Endothelial cell of umbilical vein (primary cell): Measurements from ENCODE around the gene RDX.

Experiments used
- CTCF ChIP-seq, 2 donors: IDR thresholded peaks; 1 replicate in 1 of 2; 2 replicates in 1 of 2; pipeline ENCODE4 v1.5.1; 2011; ENCODE audit warnings: low read length in 2 of 2, mild to moderate bottlenecking in 2 of 2, moderate library complexity in 2 of 2, control low read depth in 1 of 2, inconsistent platforms in 1 of 2, low read depth in 1 of 2; ENCODE audit not compliant: insufficient read depth in 1 of 2; ENCODE audit errors: extremely low read depth in 1 of 2
- EZH2 ChIP-seq: IDR thresholded peaks from 2 replicates; pipeline ENCODE4 v1.6.1; 2012; ENCODE audit warnings: borderline replicate concordance, low read depth, mild to moderate bottlenecking, moderate library complexity, low read length, inconsistent platforms; ENCODE audit not compliant: severe bottlenecking
- POLR2AphosphoS5 ChIP-seq: IDR thresholded peaks from 2 replicates; pipeline ENCODE4 v1.6.1; 2012; ENCODE audit warnings: low read depth, mild to moderate bottlenecking, control low read depth, low read length, moderate library complexity; ENCODE audit not compliant: insufficient read depth

GRCh38 chr11:110308071-110308470 lies 11.7 kb upstream of the RDX start:
- TF ChIP-seq CTCF (IDR thresholded peaks at IDR 0.05; ENCODE audit: extremely low read depth in 1 of 2, insufficient read depth in 1 of 2, low read depth in 1 of 2, low read length in 2 of 2): no peak
- TF ChIP-seq POLR2AphosphoS5: no peak
- no peak for TF ChIP-seq EZH2
